ENCODE data around the gene BTBD9.

- TF ChIP-seq CTCF (IDR thresholded peaks at IDR 0.05): no peak
- TF ChIP-seq POLR2A (IDR thresholded peaks at IDR 0.05): no peak
These were observed 39.9 kb upstream of the BTBD9 start for GRCh38 chr6:38679668-38680067.

Measured in Peyer's patch (tissue), 4 donors.